GM19463 (cell line): ENCODE measurements around the gene FANCF.

Experiments used
- ATAC-seq: cut with Tn5 transposase; IDR thresholded peaks from one replicate; pipeline ENCODE4 v1.9.1; 2021; ENCODE audit warnings: mild to moderate bottlenecking, moderate library complexity; ENCODE audit not compliant: unreplicated experiment

Gene FANCF

DNA sequence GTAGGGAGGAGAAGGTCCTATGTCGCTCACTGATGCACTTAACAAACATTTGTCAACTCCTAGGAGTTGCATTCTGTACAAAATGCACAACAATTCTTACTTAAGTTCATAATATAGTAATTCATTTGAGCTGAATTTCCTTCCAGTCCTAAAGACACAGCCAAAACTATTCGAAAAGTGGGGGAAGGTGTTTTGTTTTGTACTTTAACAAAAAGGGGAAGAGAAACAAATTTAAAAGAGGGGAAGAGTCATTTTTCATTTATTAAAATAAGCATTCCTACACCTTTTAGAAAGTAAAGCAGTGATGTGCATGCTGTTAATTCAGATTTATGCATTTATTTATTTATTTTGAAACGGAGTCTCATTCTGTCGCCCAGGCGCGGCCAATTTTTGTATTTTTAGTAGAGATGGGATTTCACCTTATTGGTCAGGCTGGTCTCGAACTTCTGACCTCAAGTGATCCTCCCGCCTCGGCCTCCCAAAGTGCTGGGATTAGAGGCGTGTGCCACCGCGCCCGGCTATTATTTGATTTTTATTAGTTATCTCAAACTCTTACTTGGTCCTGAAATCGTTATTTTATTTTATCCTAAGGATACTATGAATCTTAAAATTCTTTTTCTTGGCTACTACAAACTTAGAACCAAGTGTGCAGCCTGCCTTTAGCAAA is 1.1 kb upstream of the FANCF start:
- no peak for ATAC-seq

DNA sequence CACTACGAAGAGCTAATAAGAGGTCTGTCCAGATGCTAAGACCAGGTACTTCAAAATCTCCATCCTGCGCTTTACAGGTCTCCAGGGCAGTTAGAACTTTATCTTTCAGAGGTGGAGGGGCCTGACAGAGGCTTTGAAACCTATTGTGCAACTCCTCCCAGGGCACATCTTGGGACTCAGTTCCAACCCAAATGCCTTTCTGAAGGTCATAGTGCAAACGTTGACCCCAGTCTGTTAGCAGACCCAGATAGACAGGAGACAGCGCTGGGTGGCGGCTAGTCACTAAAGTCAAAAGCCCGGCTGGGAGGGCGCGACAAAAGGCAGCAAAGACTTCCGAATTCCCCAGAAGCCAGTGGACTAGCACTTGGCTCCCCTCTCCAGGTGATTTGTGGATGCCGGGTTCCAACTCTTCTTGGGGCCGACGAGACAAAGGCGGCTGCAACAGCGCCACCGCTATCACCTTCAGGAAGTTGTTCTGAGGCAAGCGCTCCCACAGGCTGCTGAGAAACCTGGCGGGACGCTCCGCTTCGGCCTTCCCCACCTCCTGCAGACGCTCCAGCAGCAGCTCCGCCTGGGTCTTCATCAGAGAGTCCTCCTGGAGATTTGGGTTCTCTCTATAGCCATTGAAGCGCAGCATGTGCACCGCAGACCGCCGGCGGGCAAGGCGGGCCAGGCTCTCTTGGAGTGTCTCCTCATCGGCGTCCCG is 728 bp downstream of the FANCF start:
- peak; percentile 47 for ATAC-seq

DNA sequence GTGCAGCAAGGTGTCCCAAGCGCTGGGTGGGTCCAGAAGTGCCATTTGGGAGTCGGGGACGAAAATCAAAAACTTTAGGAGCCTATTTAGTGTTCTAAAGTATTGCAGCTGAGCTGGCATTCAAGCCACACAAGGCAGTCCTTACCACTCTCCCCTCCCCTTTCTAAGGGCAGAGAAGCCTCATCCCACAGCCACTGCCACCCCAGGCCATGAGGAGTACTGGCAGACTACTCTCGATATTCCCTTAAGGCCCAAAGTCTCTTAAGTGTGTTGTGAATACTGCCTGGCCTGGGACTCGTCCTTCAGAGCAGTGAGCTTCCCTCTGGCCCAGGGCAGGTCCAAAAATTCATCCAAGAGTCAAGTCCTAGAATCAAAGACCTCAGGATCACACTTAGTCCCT is 7.8 kb downstream of the FANCF start:
- no peak for ATAC-seq

DNA sequence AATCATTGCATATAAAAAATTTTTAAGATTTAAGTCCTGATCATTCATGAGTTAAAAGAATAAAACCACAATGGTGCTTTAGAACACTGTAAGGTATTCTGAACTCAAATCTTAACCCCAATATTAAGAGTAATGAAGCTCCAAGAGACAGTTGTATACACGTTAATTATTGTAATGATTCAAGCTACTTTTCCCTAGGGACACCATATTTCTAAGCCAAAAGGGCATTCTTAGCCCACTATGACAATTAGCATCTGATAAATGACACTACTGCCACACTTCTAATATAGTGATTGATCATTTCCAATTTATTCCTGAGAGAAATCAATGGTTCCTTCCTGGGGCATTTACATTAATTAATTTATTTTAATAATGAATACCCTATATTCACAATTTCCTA is 21.7 kb downstream of the FANCF start:
- ATAC-seq: no peak

DNA sequence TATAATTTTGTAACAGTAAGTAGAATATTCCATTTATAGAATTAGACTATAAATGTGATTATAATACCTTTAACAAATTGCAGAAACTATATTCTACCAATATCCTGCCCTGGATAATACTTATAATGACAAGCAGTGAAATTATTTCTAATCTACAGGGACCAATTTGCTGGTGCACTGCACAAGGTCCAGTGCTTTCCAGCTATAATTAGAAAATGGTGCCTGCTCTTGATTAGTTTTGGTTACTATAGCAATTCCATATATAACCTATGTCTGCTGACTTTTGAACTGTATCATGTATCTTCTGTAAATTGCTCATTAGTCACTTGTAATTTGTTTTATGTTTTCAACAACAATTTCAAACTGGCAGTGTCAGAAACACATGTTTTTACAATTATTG is 23.1 kb downstream of the FANCF start:
- ATAC-seq: no peak

DNA sequence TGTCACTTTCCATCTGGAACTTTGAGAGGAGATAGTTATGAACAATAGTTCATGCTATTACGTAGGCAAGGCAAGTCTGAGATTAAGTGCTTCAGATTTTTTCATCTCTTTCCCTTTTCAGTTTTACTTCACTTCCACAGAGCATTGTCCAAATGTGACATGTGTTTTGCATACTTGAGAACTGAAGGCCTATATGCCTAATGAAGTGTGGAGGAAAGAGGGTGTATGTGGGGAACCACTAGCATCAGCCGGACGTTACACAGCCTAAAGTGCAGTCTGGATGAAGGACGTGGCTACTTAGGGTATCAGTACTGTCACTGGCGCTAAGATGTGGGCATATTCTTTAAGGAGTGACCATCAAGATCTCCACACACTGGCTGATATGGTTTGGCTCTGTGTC is 26.2 kb downstream of the FANCF start:
- no peak for ATAC-seq

DNA sequence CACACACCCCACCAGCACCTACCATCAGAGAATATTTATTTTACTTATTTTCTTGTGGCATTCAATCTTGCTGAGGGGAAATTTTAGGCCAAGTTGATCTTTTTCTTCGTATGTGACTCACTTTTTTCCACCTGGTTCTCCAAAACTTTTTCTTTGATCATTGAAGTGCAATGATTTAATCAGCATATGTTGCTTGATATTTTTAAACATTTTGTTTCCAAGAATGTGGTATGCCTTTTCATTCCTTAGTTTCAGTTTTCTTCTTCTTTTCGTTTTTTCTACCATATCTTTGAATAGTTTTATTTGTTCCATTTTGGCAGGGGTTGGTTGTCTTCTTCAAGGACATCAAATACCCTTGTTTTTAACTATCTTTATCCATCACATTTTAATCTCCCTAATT is 28.6 kb downstream of the FANCF start:
- ATAC-seq: no peak

DNA sequence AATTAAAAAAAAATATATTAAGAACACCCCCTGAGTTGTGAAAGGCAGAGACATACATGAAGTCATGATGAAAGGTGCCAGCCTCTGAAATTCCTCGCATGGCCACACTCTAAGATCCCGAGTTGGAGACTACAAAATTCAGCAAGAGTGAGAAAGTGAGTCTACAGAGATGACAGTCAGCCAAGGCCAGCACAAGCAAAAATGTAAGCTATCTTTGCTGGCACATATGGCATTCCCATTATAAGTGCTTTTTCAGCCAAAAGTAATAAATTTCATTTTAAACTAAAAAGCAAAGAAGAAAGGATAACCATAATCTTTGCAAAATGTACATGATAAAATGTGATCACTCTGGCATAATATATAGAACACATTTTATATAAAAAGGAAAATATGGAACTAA is 40.6 kb downstream of the FANCF start:
- ATAC-seq: no peak

DNA sequence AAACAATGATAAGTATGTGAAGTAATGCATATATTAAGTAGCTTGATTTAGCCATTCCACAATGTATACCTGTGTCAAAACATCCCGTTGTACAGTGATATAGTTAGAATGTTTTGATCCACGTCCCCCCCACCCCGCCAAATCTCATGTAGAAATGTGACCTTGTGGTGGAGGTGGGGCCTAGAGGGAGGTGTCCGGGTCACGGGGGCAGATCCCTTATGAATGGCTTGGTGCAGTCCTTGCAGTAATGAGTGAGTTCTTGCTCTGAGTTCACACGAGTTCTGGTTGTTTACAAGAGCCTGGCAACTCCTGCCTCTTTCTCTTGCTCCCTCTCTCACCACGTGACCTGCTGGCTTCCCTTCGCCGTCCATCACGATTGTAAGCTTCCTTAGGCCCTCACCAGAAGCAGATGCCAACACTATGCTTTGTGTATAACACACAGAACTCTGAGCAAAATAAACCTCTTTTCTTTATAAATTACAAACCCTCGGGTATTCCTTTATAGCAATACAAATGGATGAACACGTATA is 41.6 kb downstream of the FANCF start:
- no peak for ATAC-seq

DNA sequence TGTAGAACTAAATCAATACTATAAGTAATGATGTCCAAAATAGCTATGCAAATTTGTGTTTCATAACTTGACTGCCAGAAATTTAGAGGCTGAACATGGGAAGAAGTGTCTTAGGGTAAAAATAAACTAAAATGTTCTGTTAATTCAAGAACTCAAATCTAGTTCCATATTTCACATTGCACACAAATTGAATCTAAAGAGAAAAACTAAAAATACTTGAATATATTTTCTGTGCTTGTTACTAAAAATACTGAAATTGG is 43.5 kb downstream of the FANCF start:
- no peak for ATAC-seq

DNA sequence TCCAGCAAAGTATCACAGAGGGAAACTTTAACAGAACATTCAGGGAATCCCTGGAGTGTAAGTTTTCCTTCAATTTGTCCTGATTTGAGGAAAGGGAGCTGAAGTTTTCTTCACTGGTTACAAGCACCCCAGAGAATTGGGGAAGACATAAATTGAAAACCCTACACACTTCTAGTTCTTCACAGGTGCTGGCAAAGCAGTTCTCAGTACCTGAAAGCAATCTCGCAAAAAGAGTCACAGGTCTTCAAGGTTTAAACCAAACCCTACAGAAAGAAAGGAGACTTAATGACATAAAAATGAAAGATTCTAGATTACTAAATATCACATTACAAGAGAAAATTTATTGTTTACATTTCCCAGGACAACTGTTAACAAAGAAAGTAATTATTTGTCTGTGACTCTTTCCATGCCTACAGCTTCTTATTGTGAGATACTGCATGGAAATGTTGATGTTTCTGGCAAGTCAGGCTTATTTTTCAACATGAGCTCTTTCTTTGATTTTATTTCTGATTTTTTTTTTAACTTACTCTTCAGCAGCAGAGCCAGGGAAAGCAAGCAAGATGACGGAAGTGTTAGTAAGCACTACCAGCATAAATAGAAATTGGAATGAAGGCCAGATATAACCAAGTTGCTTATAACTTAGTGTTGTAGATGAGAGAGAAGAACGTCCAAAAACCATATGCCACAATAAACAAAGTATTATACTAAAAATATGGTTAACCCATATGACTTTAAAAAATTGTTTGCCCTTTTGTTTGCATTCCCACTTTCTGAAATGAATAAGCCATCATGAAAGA is 44.1 kb downstream of the FANCF start:
- ATAC-seq: no peak

DNA sequence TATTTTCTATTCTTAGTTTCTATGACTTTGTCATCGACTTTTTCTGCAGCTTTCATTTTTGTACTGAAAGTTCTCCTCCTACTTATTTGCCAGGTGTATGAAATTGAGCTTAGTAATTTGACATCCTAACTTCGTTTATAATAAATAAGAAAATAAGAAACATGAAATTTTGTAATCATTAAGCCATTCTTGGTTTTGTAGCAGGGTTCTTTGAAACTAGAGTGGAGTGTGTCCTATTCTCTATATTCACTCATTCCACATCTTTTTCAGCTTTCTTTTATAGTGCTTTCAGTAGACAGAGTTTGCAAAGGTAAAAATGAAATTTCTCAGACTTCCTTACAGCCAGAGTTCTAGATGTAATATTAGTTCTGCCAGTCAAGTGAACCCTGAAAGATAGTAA is 47.8 kb downstream of the FANCF start:
- ATAC-seq: no peak
